ENCODE results near the gene SMOC2.

GRCh38 chr6:168498161-168498843 is 57.3 kb downstream of the SMOC2 start:
- TF ChIP-seq RAD21 (conservative IDR thresholded peaks at IDR 0.05), result peak; percentile 0
- TF ChIP-seq EZH2 (IDR thresholded peaks at IDR 0.05; ENCODE audit: borderline replicate concordance, insufficient read depth, low read length, poor library complexity, severe bottlenecking), result no peak
- peak; percentile 51 for TF ChIP-seq POLR2AphosphoS5 (IDR thresholded peaks at IDR 0.05)
- TF ChIP-seq CTCF (IDR thresholded peaks at IDR 0.05; ENCODE audit: poor library complexity, severe bottlenecking), result no peak
- peak; percentile 78 for TF ChIP-seq REST (IDR thresholded peaks at IDR 0.05; ENCODE audit: borderline replicate concordance)
- TF ChIP-seq EP300 (conservative IDR thresholded peaks at IDR 0.05; ENCODE audit: poor library complexity, severe bottlenecking), result no peak
- no peak for TF ChIP-seq TAF1 (IDR thresholded peaks at IDR 0.05; ENCODE audit: low read depth)
- TF ChIP-seq MXI1 (conservative IDR thresholded peaks at IDR 0.05; ENCODE audit: poor library complexity, severe bottlenecking), result no peak
